Right lobe of liver (tissue), 6 donors: ENCODE results near the gene CLEC18B. TPM values are rescaled to one million over a fixed set of nuclear protein-coding genes. Genes with fewer than 3 reads are reported as not detected.
"Not testable (repeated sequence)": the region's sequence is repeated elsewhere in the genome, so short reads cannot be mapped to it uniquely, and the experiment has no call there.

Source experiments
- ATAC-seq, 4 donors: fragments of 200-7000 bp; cut with Tn5 transposase; one replicate each; pipeline ENCODE4 v1.9.1; 2020; ENCODE audit warnings: mild to moderate bottlenecking in 4 of 4, moderate library complexity in 4 of 4
- DNase-seq, 3 donors: peaks; one replicate each; pipeline ENCODE4 v3.0.0-alpha.2; 2020
- H3K27ac ChIP-seq, 3 donors: fragments of 200-600 bp; one replicate each; pipeline ENCODE4 v1.8.0; 2022
- H3K27me3 ChIP-seq, 2 donors: fragments of 200-600 bp; one replicate each; pipeline ENCODE4 v1.8.0; 2022
- H3K36me3 ChIP-seq, 4 donors: fragments of 200-600 bp; sonication (generic) in 1 of 4; one replicate each; pipeline versions ENCODE4 v1.5.1 to v1.8.0; 2017 to 2022; ENCODE audit warnings: control low read depth in 1 of 4
- H3K4me1 ChIP-seq, 4 donors: fragments of 200-600 bp; sonication (generic) in 1 of 4; one replicate each; pipeline versions ENCODE4 v1.5.1 to v1.8.0; 2017 to 2022; ENCODE audit warnings: control low read depth in 1 of 4
- H3K4me3 ChIP-seq, 3 donors: fragments of 200-600 bp; one replicate each; pipeline ENCODE4 v1.8.0; 2022
- H3K9me3 ChIP-seq, 4 donors: fragments of 200-600 bp; sonication (generic) in 1 of 4; one replicate each; pipeline versions ENCODE4 v1.5.1 to v1.8.0; 2017 to 2022; ENCODE audit warnings: control low read depth in 1 of 4
- POLR2A ChIP-seq: fragments of 450-650 bp; IDR thresholded peaks from one replicate; pipeline ENCODE4 v1.6.1; 2017; ENCODE audit warnings: antibody characterized with exemption, mild to moderate bottlenecking
- WGBS: methylation state at CpG from one replicate; pipeline ENCODE4 v1.1.6; 2018; ENCODE audit warnings: low coverage, low lambda C conversion rate; ENCODE audit not compliant: insufficient coverage; ENCODE audit errors: missing lambda C conversion rate; 5-methylcytosine and 5-hydroxymethylcytosine counted together
- intact Hi-C, 2 donors: fragments of 100-400 bp; cut with DNase I; formaldehyde crosslinking; loops; one replicate each; pipeline versions ENCODE4 v1.11.2 to v1.14.1; 2022
- long read RNA-seq: library from polyadenylated mRNA; unstranded; transcript quantifications from one replicate; pipeline ENCODE4 v2.0.0, GENCODE V29; 2019
- total RNA-seq, 6 experiments: library from RNA; depleted of rRNA in 2 of 6; stranded (reverse); fragments of >200 nt in 2 of 6; fragmentation: NEBNext Ultra II Directional in 3 of 6; extraction: Animal tissue kit (Norgen Biotek cat#: 25700) in 3 of 6; gene quantifications; one replicate each; pipeline versions ENCODE4 v1.1.0 to v1.2.4, GENCODE V29; 2016 to 2023
- TF ChIP-seq, protein P1 (sequence below), 4 donors: fragments of 200-600 bp in 3 of 4; fragments of 450-650 bp in 1 of 4; IDR thresholded peaks; one replicate each; pipeline versions ENCODE4 v1.5.1 to v1.8.0; 2016 to 2022; ENCODE audit warnings: antibody characterized with exemption in 4 of 4, mild to moderate bottlenecking in 2 of 4
- donor health status: DM: no; HTN: yes; CAD: no.
- donor health status: DM: no; HTN: no; CAD: no.
- donor health status: DM: no; HTN: no; CAD: no.
- donor health status: DM: no; HTN: yes; CAD: no.
- donor health status: DM: no; HTN: yes; CAD: no.

The CLEC18B gene
- total RNA-seq = under 1 TPM in 3 of 6 experiments, not detected in 3; 0.64 to 0.75 (median 0.71) TPM
- long read RNA-seq = 0 reads

GRCh38 chr16:74420612-74421481, at the start of gene CLEC18B:
CLEC18B (minus strand) TSS chr16:74421478; CDS start chr16:74421270, 208 bp downstream.
- H3K27me3 ChIP-seq, H3K9me3 ChIP-seq, H3K27ac ChIP-seq, H3K4me3 ChIP-seq, DNase-seq, intact Hi-C loops, H3K36me3 ChIP-seq, H3K4me1 ChIP-seq: not testable (repeated sequence)
- no CpG with 5 or more reads among the region's 27 CpGs for WGBS
- peak in 1 of 4 donors; percentile 7 for ATAC-seq

- intact Hi-C loops = no loop called here
- 91% methylated on average over 5 of the region's 6 CpGs for WGBS
- no peak for ATAC-seq
- DNase-seq = no peak
- Histone ChIP-seq H3K4me1 (no peaks in the 10 kb centered on the region), H3K4me3 (no peak overlapping the region), H3K27me3 (no peaks in the 10 kb centered on the region), H3K9me3 (no peaks in the 10 kb centered on the region), H3K36me3 (peaks cover 8 to 92% (median 39%) of the 10 kb centered on the region in 4 donors), H3K27ac (no peak overlapping the region)
- no peak for TF ChIP-seq POLR2A
- TF ChIP-seq, protein P1, sequence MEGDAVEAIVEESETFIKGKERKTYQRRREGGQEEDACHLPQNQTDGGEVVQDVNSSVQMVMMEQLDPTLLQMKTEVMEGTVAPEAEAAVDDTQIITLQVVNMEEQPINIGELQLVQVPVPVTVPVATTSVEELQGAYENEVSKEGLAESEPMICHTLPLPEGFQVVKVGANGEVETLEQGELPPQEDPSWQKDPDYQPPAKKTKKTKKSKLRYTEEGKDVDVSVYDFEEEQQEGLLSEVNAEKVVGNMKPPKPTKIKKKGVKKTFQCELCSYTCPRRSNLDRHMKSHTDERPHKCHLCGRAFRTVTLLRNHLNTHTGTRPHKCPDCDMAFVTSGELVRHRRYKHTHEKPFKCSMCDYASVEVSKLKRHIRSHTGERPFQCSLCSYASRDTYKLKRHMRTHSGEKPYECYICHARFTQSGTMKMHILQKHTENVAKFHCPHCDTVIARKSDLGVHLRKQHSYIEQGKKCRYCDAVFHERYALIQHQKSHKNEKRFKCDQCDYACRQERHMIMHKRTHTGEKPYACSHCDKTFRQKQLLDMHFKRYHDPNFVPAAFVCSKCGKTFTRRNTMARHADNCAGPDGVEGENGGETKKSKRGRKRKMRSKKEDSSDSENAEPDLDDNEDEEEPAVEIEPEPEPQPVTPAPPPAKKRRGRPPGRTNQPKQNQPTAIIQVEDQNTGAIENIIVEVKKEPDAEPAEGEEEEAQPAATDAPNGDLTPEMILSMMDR (IDR thresholded peaks at IDR 0.05) = no peak
Measured at GRCh38 chr16:74469946-74470478, 48.7 kb upstream of the CLEC18B start.

GRCh38 chr16:74468807-74469525, 47.7 kb upstream of the CLEC18B start:
- intact Hi-C loops = no loop called here
- TF ChIP-seq POLR2A = no peak
- TF ChIP-seq, protein P1 (IDR thresholded peaks at IDR 0.05) = no peak
- Histone ChIP-seq H3K27ac (no peak overlapping the region), H3K27me3 (no peaks in the 10 kb centered on the region), H3K36me3 (peaks cover 9 to 92% (median 37%) of the 10 kb centered on the region in 4 donors), H3K4me3 (no peak overlapping the region), H3K4me1 (no peaks in the 10 kb centered on the region), H3K9me3 (no peaks in the 10 kb centered on the region)
- 90% methylated on average over 8 of the region's 9 CpGs for WGBS
- DNase-seq (no peak), ATAC-seq (peak in 1 of 4 donors; percentile 21)

DNA sequence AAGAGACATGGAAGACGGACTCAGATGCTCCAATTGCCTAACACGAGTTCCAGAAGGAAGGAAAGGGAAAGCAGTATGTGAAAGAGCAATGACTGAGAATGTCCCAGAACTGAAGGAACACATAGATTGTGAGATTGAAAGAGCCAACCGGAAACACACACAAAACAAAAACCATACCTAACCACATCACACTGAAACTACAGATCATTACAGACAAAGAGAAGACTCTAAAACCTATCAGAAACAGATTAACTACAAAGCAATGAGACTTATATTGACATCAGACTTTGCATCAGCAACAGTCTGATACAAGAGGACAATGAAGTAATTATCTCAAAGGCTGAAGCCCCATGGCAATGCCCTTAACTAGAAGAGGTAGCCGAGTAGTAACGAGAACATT, 45.6 kb upstream of the CLEC18B start:
- H3K36me3 ChIP-seq = peaks cover 9 to 92% (median 43%) of the 10 kb centered on the region in 4 donors
- H3K27me3 ChIP-seq = no peaks in the 10 kb centered on the region
- TF ChIP-seq POLR2A = no peak
- TF ChIP-seq, protein P1 (IDR thresholded peaks at IDR 0.05) = no peak
- intact Hi-C loops = no loop called here
- ATAC-seq = no peak
- H3K27ac ChIP-seq = no peak overlapping the region
- H3K9me3 ChIP-seq = no peaks in the 10 kb centered on the region
- no peaks in the 10 kb centered on the region for H3K4me1 ChIP-seq
- 85% methylated on average over 5 of the region's 5 CpGs for WGBS
- no peak for DNase-seq
- H3K4me3 ChIP-seq = no peak overlapping the region
